CD4-positive, alpha-beta T cell treated with Interleukin-15 for 1 hour (primary cell): ENCODE measurements around the gene TP73.

Source experiments
- DNase-seq: peaks from one replicate; pipeline ENCODE4 v3.0.0-alpha.2; 2020

Gene TP73

DNA sequence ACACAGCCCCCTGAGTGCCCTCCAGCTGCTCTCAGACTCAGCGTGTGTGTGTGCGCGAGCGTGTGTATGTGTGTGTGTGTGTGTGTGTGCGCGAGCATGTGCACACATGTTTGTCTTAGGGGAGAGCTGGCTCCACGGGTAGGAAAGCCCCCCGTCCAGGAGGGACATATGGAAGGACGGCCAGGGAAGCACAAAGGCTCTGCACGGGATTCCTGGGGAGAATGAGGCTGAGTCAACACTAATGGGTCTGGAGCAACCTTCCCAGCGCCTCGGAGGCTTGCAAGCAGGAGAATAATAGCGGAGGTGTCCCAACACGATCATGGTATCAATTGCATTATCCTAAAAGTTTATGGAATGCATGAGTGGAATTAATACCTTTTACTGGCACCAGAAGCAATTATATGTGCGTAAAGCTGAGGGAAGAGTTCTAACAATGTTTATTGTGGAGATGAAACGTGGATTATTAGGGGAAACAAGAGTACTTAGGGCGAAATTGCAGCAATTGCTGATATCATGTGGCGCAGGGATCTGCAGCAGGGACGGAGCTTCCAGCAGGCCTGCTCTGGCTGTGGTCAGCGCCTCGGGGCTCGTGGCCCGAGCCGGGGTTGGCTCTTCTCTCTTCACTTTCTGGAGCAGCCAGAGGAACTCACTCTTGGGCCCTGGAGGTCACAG lies 59.6 kb downstream of the TP73 start:
- DNase-seq = no peak

DNA sequence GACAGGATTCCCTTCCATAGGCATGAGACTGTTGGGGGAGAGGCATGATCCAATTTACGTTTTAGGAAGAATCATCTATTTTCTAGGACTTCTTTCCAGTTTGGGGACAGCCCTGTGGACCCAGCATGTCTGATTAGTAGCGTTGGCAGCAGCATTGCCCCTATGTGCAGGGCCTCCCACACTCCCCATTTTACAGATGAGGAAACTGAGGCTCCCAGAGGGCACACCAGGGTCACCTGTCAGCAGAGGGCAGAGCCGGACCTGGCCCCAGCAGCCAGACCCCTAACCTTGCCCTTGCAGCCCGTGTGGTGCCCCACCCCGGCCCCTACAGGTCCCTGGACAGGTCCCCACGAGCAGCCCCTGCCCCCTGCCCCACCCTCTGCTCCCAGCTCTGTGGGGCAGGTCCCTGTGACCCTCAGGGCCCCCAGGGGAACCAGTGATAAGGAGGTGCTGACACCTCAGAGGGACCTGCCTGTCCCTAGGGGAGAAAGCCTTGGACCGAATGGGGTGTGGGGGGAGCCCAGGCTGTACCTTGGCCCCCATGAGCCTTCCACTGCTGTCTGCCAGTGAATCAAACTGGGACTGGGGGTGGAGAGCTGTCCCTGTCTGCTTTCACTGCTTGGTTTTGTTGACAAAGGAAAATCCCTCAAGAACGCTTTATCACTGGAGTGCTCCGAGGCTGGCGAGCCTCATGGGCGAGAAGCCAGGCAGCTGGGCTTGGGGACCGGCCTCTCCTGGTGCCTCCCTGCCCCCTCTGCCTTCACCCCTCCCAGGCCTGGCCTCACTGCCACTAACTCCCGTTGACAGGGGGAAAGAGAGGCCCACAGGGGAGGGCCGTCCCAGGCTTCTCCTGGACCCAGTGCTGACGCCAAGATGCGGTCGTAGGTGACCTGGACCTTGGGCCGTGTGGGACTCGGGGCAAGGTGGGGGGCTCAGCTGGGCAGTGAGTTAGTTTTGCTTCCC lies 60.5 kb downstream of the TP73 start:
- no peak for DNase-seq

DNA sequence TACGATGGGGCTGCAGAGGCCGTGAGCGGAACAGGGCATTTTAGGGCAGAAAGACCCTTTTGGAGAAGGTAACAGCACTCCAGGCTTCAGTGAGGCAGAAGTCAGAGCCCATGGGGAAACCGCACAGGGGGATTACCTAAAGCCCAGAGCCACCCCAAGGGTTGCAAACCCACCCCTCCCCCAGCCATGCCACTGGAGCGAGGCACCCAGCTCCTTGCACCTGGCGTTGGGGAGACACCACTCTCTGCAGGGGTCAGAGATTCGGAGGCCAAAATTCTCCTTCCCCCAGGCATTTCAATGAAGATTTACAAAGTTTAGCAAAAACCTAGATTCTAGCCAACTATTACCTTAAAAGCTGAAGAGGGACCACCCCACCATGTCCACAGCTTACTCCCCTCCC lies 61.5 kb downstream of the TP73 start:
- DNase-seq = no peak

DNA sequence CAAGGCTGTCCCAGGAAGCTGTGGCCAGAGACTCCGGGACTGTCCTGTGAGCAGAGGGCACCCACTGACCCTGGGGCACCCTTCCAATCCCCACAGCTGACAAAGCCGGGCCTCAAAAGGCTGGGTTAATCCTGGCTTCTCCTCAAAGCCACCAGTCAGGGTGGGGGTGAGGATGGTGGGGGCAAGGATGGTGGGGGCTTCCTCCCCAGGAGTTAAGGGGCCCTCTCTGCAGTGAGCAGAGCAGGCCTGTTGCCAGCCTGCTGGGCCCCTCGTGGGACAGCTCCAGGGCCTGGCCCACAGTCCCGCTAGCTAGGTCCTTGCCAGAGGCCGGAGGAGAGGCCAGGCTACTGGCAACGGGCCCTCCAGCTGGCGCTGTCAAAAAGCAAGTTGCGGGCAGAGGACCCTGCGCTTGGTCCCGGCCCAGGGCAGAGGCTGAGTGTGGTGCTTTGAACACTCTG lies 62.0 kb downstream of the TP73 start:
- no peak for DNase-seq

DNA sequence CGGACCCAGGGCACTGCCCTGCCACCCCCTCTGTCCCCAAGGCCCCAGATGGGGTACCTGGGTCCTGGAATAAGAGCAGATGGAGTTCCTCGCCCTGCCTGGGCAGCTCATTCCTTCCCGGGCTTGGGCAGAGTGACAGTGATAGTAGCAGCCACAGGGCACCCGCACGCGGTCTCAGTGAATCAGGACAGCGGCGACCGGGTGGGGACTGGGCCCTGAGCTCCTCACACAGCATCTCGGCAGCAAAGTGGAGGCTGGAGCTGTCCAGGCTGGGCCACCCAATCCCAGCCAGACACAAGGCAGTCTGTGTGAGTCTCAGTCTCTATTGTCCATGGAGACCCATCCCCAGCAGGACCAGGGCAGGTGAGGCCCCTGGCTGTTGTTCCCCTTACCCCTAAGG lies 62.5 kb downstream of the TP73 start:
- DNase-seq = no peak

DNA sequence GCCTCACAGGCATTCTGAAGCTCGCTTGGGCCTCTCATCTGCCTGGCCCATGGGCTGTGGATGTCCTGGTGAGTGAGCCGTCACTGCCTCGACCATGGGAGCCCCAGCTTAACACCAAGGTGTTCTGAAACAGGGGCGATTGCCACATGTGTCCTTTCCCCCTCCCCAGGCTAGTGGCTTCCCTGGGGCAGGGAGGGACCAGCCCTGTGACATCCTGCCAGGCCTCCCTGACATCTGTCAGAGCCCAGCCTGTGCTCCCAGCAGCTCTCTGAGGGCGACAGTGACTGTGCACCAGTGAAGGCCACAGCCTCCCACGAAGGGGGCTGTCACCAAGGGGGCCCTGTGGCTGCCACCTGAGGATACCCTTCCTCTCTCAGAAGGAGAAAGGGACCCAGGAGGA lies 64.0 kb downstream of the TP73 start:
- no peak for DNase-seq

DNA sequence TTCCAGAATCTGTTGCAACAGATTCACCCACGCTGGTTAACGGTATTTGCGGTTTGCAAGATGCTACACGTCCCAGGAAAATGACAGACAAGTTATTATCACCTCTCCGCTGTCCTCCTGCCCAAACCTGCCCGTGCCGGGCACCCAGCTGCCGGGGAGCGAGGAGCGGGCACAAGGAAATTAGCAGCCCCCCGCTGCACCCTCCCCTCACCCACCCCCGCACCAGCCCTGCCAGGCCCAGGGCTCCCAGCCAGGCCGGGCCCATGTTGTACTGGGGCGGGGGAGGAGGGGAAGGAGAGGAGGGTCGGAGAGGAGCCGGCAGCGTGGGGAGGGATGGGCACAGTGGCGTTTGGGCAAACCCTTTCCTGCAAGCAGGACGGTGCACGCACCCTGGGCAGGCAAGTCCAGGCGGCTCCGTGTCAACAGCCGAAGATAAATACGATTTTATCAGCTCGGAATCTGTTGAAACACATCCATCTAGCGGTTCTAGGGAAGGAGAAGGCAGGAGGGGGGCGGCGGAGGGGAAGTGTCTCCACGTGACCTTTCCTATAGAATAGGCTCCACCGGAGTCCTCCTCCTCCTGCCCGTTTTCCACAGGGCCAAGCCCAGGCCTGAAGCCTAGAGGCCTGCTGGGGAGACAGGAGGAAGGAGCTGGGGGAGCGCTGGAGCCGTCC lies 64.9 kb downstream of the TP73 start:
- no peak for DNase-seq

DNA sequence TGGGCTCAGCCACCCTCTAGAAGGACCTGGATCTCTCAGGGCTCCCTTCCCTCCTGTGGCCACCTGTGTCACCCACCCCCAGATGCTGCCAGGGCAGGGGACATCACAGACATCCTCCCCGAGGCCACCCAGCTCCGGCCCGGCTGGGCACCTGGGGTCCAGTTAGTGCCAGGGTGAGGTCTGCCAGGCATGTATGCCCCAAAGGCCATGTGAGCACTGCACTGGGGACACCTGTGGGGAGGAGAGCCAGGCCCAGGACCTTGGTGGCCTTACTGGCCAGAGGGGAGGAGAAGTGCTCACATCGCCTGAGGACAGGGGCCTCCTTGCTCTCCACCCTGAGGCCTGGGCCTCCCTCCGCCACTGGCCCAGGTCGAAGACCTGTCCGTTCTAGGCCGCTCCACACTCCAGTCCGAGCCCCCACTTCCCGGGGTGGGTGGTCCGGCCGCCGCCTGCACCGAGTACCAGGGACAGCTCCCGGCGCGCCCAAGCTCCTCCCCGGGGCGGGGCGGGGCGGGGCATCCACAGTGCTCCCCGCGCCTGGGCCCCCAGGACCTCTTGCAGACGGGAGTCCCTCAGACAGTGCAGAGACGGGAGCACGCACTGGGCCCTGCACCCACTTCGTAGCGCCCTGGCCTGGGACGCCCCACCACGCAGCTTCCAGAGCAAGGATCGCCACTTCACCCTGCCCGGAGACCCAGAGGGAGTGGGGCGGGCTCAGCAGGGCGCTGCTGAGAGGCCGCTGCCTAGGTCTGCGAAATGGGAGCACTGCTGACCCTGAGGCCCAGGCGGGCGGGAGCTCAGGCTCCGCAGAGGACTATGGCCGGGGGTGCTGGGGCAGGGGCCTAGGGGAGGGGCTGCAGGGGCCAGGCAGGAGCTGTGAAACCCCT lies 65.6 kb downstream of the TP73 start:
- no peak for DNase-seq

DNA sequence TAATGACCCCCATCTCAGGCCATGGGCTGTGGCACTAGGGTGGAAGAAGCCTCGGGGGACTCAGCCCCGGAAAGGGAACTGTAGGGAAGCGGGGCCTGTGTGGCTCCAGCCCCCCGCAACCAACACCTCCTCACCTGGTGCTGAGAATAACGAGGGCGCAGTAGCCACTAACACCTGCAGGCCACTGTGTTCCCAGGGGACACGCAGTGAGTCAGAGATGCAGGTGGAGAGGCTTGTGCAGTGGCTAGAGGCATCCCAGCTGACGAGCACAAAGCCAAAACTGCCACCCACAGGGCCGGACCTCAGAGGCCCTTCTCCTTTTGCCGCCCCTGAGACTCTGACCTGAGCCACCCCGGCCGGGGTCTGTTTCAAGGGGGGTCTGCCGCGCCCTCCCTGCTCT lies 66.4 kb downstream of the TP73 start:
- DNase-seq = no peak

DNA sequence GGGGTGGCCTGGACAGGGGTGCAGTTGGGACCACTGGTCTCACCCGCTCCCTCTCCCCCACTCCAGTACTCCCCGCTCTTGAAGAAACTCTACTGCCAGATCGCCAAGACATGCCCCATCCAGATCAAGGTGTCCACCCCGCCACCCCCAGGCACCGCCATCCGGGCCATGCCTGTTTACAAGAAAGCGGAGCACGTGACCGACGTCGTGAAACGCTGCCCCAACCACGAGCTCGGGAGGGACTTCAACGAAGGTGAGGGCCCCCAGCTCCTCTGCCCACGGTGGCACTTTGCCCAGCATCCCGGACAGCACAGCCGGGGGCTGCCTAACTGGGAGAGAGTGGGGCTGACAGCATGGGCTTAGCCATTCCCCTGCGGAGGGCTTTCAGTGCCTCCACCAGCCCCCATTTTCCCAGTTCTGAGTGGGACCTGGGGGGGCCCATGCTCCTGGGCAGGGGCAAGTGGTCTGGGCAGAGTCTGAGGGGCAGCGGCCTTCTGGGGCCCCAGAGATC lies 69.7 kb downstream of the TP73 start:
- no peak for DNase-seq

DNA sequence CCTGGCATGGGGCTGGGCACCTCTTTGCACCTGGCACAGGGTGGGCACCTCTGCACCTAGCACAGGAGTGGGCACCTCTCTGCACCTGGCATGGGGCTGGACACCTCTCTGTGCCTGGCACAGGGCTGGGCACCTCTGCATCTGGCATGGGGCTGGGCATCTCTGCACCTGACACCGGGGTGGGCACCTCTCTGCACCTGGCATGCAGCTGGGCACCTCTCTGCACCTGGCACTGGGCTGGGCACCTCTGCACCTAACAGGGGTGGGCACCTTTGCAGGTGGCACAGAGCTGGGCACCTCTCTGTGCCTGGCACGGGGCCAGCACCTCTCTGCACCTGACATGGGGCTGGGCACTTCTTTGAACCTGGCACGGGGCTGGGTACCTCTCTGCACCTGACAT lies 70.5 kb downstream of the TP73 start:
- DNase-seq = no peak

DNA sequence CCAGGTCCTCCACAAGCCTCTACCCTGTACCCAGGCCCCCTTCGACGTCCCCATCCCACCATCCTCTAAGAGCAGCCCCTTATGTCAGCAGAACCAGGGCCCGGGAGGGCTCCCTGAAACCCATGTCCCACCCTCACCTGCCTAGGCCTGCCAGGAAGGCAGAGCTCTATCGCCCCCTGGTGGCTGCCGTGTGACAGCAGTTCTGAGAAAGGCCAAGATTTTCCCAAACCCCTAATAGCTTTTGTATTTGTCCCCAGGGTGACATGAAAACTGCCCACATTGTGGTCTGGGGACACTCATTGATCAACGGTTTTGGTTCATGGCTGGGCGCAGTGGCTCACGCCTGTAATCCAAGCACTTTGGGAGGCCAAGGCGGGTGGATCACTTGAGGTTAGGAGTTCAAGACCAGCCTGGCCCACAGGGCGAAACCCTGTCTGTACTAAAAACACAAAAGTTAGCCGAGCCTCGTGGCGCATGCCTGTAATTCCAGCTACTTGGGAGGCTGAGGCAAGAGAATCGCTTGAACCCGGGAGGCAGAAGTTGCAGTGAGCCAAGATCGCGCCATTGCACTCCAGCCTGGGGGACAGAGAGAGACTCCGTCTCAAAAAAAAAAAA lies 72.2 kb downstream of the TP73 start:
- DNase-seq = peak; percentile 60

DNA sequence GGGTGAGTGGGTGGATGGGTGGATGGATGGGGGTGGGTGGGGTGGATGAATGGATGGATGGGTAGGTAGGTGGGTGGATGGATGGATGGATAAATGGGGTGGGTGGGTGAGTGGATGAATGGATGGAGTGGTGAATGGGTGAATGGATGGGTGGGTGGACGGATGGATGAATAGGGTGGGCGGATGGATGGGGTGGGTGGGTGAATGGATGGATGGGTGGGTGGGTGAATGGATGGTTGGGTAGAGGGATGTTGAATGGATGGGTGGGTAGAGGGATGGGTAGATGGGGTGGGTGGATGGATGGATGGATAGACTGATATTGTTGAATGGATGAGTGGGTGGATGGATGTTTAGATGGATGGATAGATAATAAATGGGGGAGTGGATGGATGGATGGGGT lies 73.0 kb downstream of the TP73 start:
- no peak for DNase-seq

DNA sequence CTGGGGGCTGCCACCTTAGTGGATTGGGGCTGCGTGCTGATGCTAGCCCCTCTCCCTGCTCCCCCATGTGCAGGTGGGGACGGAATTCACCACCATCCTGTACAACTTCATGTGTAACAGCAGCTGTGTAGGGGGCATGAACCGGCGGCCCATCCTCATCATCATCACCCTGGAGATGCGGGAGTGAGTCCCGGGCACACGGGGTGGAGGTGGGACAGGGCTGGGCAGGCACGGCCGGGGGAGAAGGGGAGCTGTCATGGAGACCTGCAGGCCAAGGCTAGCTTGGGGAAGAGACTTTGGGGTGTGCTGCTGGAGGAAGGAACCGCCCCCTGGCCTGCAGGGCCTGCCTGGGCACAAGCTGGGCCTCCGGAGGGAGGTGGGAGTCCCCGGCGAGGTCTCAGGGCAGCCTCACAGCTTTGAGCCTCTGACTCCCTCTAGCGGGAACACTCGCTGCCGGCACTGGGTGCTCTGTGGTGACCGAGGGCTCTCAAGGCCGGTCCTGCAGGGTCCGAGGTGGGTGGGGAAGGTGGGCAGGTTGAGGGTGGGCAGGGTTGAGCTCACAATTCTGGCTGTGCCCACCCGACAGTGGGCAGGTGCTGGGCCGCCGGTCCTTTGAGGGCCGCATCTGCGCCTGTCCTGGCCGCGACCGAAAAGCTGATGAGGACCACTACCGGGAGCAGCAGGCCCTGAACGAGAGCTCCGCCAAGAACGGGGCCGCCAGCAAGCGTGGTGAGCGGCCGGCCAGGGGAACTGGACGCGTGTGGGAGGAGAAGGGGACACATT lies 74.9 kb downstream of the TP73 start:
- DNase-seq = no peak

DNA sequence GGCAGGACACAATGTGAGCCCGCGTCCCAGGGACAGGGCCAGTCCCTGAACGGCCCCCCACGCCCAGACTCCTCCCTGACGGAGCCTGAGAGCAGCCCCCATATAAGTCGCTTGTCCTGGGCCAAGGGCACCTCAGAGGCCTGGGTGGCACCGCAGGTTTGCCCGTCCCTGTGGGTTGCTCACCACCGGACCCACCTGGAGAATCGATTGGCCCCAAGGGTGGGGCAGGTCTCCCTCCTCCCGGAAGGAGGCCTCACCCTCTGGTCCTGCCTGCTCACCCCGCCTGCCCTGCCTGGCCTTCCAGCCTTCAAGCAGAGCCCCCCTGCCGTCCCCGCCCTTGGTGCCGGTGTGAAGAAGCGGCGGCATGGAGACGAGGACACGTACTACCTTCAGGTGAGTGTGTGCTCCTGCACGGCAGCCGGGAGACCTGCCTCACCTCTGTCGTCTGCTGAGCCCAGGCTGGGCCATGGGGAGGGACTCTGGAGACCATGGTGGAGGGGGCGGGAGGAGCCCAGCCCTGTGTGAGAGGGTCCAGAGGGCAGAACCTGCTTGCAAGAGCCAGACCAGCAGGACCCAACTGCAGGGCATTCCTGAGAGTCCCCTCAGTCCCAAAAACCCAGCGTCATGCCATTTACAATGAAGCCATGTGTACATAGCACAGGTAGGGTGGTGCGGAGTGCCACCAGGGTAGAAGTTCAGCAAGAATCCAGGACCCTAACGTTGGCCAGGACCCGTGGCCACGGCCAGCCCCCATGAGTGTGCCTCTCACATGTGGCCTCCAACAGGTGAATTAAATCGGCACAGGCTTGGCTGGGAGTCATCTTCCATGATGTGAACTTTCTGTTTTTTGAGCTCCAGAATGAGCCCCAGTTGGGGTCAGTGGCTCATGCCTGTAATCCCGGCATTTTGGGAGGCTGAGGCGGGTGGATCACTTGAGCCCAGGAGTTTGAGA lies 75.8 kb downstream of the TP73 start:
- DNase-seq = no peak

DNA sequence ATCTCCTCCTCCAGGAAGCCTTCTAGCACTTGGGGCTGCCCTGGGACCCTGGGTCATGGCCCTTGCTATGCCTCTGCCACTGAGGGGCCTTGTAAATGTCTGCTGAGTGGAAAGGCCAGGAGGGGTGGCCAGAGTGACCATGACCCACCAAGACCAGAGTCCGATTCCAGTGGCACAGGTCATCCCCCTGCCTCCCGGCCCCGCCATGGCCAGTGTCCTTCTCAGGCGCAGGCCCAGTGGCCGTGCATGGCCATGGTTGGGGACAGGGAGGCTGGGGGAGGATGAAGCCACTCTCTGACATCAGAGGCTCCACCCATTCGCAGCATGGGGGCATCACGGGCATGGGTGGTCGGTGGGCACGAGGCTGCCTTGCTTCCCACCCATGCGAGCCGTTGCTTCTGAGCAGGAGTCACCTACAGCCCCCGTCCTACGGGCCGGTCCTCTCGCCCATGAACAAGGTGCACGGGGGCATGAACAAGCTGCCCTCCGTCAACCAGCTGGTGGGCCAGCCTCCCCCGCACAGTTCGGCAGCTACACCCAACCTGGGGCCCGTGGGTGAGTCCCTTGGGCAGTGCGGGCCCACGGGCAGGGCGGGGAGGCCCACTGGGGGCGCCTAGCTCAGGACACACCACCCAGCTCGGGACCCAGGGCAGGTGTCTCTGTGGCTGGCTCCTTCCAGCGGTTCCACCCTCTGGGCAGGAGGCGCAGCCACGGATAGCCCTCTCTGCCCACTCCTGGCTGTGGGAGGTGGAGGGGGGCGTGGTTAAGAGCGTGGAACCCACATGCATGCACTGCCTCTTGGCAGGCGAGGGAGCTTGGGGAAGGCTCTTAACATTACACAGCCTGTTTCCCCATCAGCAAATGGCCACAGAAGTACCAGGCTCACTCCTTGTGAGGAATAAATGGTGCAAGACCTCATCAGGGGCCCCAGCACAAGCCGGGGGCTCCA lies 77.6 kb downstream of the TP73 start:
- no peak for DNase-seq

DNA sequence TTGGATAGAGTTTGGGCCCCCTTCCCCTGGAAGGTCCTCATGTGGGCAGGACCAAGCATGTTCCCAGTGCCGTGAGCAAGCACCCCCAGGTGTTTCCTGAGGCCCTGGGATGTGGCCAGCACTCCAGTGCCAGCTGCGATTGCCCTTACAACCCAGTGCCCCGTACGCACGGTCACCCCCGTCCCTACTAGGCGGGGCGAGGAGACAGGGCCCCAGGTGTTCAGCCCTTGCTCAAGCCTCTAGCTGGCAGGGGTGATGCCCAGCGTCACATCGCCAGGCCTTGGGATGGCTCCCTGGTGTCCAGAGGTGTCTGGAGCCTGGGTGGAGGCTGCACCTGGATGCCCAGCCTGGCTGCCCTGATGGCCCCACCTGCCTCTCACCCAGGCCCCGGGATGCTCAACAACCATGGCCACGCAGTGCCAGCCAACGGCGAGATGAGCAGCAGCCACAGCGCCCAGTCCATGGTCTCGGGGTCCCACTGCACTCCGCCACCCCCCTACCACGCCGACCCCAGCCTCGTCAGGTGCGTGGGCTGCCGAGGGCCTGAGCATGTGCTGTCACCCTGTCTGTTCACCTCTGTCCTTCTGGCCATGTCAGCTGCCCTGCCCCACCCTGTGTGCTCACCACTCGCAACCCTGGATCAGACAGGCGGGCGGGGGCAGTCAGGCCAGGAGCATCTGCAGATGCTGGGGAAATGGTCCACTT lies 78.4 kb downstream of the TP73 start:
- no peak for DNase-seq
